HCT116 (cell line): ENCODE data around the gene PANK4. TPM values are rescaled to one million over a fixed set of nuclear protein-coding genes. Genes with fewer than 3 reads are reported as not detected.

Experiments used
- ATAC-seq: fragments of 200-7000 bp; cut with Tn5 transposase; 2 replicates; pipeline ENCODE4 v1.9.1; 2020; ENCODE audit warnings: mild to moderate bottlenecking, moderate library complexity
- BruUV-seq: library from RNA; stranded (reverse); fragments of 400-500 nt; replicated peaks from 2 replicates; lab custom pipeline; 2021; lab: Mats Ljungman, UMichigan
- CTCF ChIA-PET: fragments of 300-600 bp; sonication (Branson Sonifier 250); formaldehyde crosslinking; loops from one replicate; lab custom pipeline; 2021; ENCODE audit warnings: antibody characterized with exemption; lab: Charles Lee
- POLR2A ChIA-PET: fragments of 300-600, 350-600 bp; sonication (Branson Sonifier 250); formaldehyde crosslinking; loops from one replicate; lab custom pipeline; 2021; ENCODE audit warnings: antibody characterized with exemption; lab: Charles Lee
- RAD21 ChIA-PET, 2 experiments: fragments of 300-600 bp; sonication (Branson Sonifier 250); formaldehyde crosslinking; loops; one replicate each; lab custom pipeline; 2023; ENCODE audit warnings: low total read pairs in 2 of 2; ENCODE audit not compliant: uncharacterized antibody in 2 of 2, unreplicated experiment in 2 of 2, low non-redundant PET in 1 of 2; lab: Charles Lee
- DNase-seq: peaks from one replicate; pipeline ENCODE4 v3.0.0-alpha.2; 2010; ENCODE audit warnings: low read depth, low spot score
- H2AFZ ChIP-seq: fragments of 200-600 bp; shearing (Covaris generic), sonication (generic); 2 replicates; pipeline ENCODE4 v1.6.1; 2017; ENCODE audit warnings: low read depth, mixed run types, mixed read lengths, antibody characterized with exemption, low read length; ENCODE audit not compliant: poor library complexity, severe bottlenecking
- H3K27ac ChIP-seq: 2 replicates; pipeline ENCODE4 v1.5.1; 2012; ENCODE audit warnings: low read depth, low read length
- H3K27me3 ChIP-seq: fragments of 200-600 bp; sonication (generic); 2 replicates; pipeline ENCODE4 v1.6.1; 2016; ENCODE audit warnings: mixed run types, low read length, mixed read lengths; ENCODE audit not compliant: insufficient read depth
- H3K36me3 ChIP-seq, 2 experiments: fragments of 200-500 bp in 1 of 2; fragments of 200-600 bp in 1 of 2; sonication (Bioruptor generic) in 1 of 2; sonication (generic) in 1 of 2; 2 replicates each; pipeline versions ENCODE4 v1.5.1 to v1.6.1; 2014 to 2016; ENCODE audit warnings: low read length in 2 of 2, inconsistent platforms in 1 of 2, mixed read lengths in 1 of 2, mixed run types in 1 of 2; ENCODE audit not compliant: insufficient read depth in 2 of 2, control insufficient read depth in 1 of 2
- H3K4me1 ChIP-seq, 2 experiments: fragments of 200-600 bp in 1 of 2; sonication (generic) in 1 of 2; 2 replicates each; pipeline versions ENCODE4 v1.5.1 to v1.6.1; 2012 to 2017; ENCODE audit warnings: low read length in 2 of 2, inconsistent platforms in 1 of 2, mild to moderate bottlenecking in 1 of 2, mixed read lengths in 1 of 2, mixed run types in 1 of 2, moderate library complexity in 1 of 2; ENCODE audit not compliant: insufficient read depth in 2 of 2, control insufficient read depth in 1 of 2
- H3K4me2 ChIP-seq: fragments of 200-600 bp; sonication (generic); 2 replicates; pipeline ENCODE4 v1.6.1; 2017; ENCODE audit warnings: mixed run types, low read length, mixed read lengths
- H3K4me3 ChIP-seq, 2 experiments: fragments of 200-600 bp in 1 of 2; sonication (generic) in 1 of 2; replicated peaks in 1 of 2; 2 replicates each; pipeline ENCODE4 v1.5.1; 2011 to 2016; ENCODE audit warnings: low read length in 2 of 2, control low read depth in 1 of 2, low read depth in 1 of 2, mild to moderate bottlenecking in 1 of 2, mixed read lengths in 1 of 2, mixed run types in 1 of 2
- H3K79me2 ChIP-seq: fragments of 200-600 bp; sonication (generic); 2 replicates; pipeline ENCODE4 v1.6.1; 2017; ENCODE audit warnings: mild to moderate bottlenecking, mixed run types, low read length, moderate library complexity, mixed read lengths; ENCODE audit not compliant: insufficient read depth
- H3K9ac ChIP-seq: fragments of 200-600 bp; sonication (generic); 2 replicates; pipeline ENCODE4 v1.6.1; 2016; ENCODE audit warnings: low read length, mixed read lengths
- H3K9me2 ChIP-seq: fragments of 200-600 bp; sonication (generic), shearing (Covaris generic); 2 replicates; pipeline ENCODE4 v1.6.1; 2017; ENCODE audit warnings: mixed run types, mild to moderate bottlenecking, moderate library complexity; ENCODE audit not compliant: insufficient read depth
- H3K9me3 ChIP-seq, 2 experiments: fragments of 200-500 bp in 1 of 2; fragments of 200-600 bp in 1 of 2; sonication (Bioruptor generic) in 1 of 2; sonication (generic) in 1 of 2; 2 replicates each; pipeline ENCODE4 v1.6.1; 2014 to 2017; ENCODE audit warnings: low read length in 2 of 2, mixed read lengths in 2 of 2, inconsistent platforms in 1 of 2, low read depth in 1 of 2, mild to moderate bottlenecking in 1 of 2, mixed run types in 1 of 2, moderate library complexity in 1 of 2; ENCODE audit not compliant: control insufficient read depth in 1 of 2, insufficient read depth in 1 of 2
- H4K20me1 ChIP-seq: fragments of 200-600 bp; sonication (generic), shearing (Covaris generic); 2 replicates; pipeline ENCODE4 v1.6.1; 2017; ENCODE audit warnings: mixed run types, mild to moderate bottlenecking, moderate library complexity; ENCODE audit not compliant: insufficient read depth
- ATF3 ChIP-seq: IDR thresholded peaks from 2 replicates; pipeline ENCODE4 v1.6.1; 2012
- CBX3 ChIP-seq: IDR thresholded peaks from 2 replicates; pipeline ENCODE4 v1.6.1; 2012; ENCODE audit warnings: low read depth
- CEBPB ChIP-seq: IDR thresholded peaks from 2 replicates; pipeline ENCODE4 v1.6.1; 2012; ENCODE audit warnings: low read depth
- CTCF ChIP-seq, 3 experiments: fragments of 200-600 bp in 1 of 3; sonication (generic) in 1 of 3; IDR thresholded peaks in 2 of 3; conservative IDR thresholded peaks in 1 of 3; 2 replicates each; pipeline ENCODE4 v1.5.1; 2012 to 2017; ENCODE audit warnings: low read depth in 2 of 3, low read length in 2 of 3, antibody characterized with exemption in 1 of 3, borderline replicate concordance in 1 of 3, control low read depth in 1 of 3, mild to moderate bottlenecking in 1 of 3, mixed read lengths in 1 of 3, mixed run types in 1 of 3, moderate library complexity in 1 of 3; ENCODE audit not compliant: insufficient read depth in 1 of 3
- EGR1 ChIP-seq: IDR thresholded peaks from 2 replicates; pipeline ENCODE4 v1.6.1; 2012; ENCODE audit warnings: low read depth
- ELF1 ChIP-seq: IDR thresholded peaks from 2 replicates; pipeline ENCODE4 v1.6.1; 2012; ENCODE audit warnings: low read depth, borderline replicate concordance
- EZH2 ChIP-seq: fragments of 200-600 bp; sonication (generic); IDR thresholded peaks from 2 replicates; pipeline ENCODE4 v1.6.1; 2017; ENCODE audit warnings: antibody characterized with exemption, mixed run types
- FOSL1 ChIP-seq: IDR thresholded peaks from 2 replicates; pipeline ENCODE4 v1.6.1; 2012; ENCODE audit warnings: low read depth
- JUND ChIP-seq: IDR thresholded peaks from 2 replicates; pipeline ENCODE4 v1.6.1; 2012
- MAX ChIP-seq: IDR thresholded peaks from 2 replicates; pipeline ENCODE4 v1.6.1; 2012
- RAD21 ChIP-seq: IDR thresholded peaks from 2 replicates; pipeline ENCODE4 v1.6.1; 2012; ENCODE audit warnings: low read depth, mild to moderate bottlenecking
- SP1 ChIP-seq: IDR thresholded peaks from 2 replicates; pipeline ENCODE4 v1.6.1; 2012; ENCODE audit warnings: low read depth
- SRF ChIP-seq: IDR thresholded peaks from 2 replicates; pipeline ENCODE4 v1.6.1; 2012; ENCODE audit warnings: low read depth
- TCF7L2 ChIP-seq: IDR thresholded peaks from 2 replicates; pipeline ENCODE4 v1.7.0; 2011; ENCODE audit warnings: borderline replicate concordance, inconsistent platforms; ENCODE audit not compliant: insufficient read depth, insufficient read length; ENCODE audit errors: extremely low read depth
- YY1 ChIP-seq: IDR thresholded peaks from 2 replicates; pipeline ENCODE4 v1.6.1; 2011; ENCODE audit warnings: low read length, low read depth, moderate library complexity, mild to moderate bottlenecking; ENCODE audit not compliant: insufficient replicate concordance; ENCODE audit errors: extremely low read depth
- ZBTB33 ChIP-seq: IDR thresholded peaks from 2 replicates; pipeline ENCODE4 v1.6.1; 2011; ENCODE audit warnings: mild to moderate bottlenecking, low read length, moderate library complexity; ENCODE audit not compliant: insufficient replicate concordance; ENCODE audit errors: extremely low read depth
- ZFX ChIP-seq: fragments of 450-650 bp; IDR thresholded peaks from 2 replicates; pipeline ENCODE4 v1.6.1; 2017
- ZNF274 ChIP-seq: fragments of 200-500 bp; sonication (Bioruptor generic); IDR thresholded peaks from 2 replicates; pipeline ENCODE4 v1.6.1; 2014; ENCODE audit warnings: mild to moderate bottlenecking, low read depth, low read length, inconsistent platforms
- intact Hi-C: fragments of 100-400 bp; cut with micrococcal nuclease; formaldehyde crosslinking; loops from 2 replicates; pipeline ENCODE4 v1.10.0; 2022
- total RNA-seq: library from RNA; stranded (reverse); gene quantifications from one replicate; pipeline ENCODE4 v1.2.1, GENCODE V29; 2021; ENCODE audit not compliant: unreplicated experiment

The PANK4 gene
- total RNA-seq, 1 experiment from 2014 or later: 38.5 TPM

GRCh38 chr1:2526824-2527555 lies 594 bp upstream of the PANK4 start (continued):
- no peak for TF ChIP-seq ZBTB33
- TF ChIP-seq JUND: no peak
- TF ChIP-seq EGR1: no peak
- TF ChIP-seq ELF1: no peak
- no peak for TF ChIP-seq CTCF (IDR thresholded peaks at IDR 0.05 in 2 of 3, conservative IDR thresholded peaks at IDR 0.05 in 1 of 3; ENCODE audit: borderline replicate concordance in 1 of 3, insufficient read depth in 1 of 3, low read depth in 2 of 3, low read length in 2 of 3)
- TF ChIP-seq SP1: no peak
- TF ChIP-seq ZNF274: no peak
- TF ChIP-seq CBX3: no peak
- TF ChIP-seq, all 23 proteins: peak for 0

GRCh38 chr1:2525572-2525919 lies 850 bp downstream of the PANK4 start:
- ChIA-PET CTCF (interaction anchor here (1.0 to 1.5 kb wide), 4 partner anchors 9 to 331 kb away, joined by 3 to 6 read pairs (median 6); partner anchors contain the start of gene FAAP20), RAD21 (interaction anchor here in 1 of 2 experiments (1.5 kb wide), 1 partner anchor 20 kb away, joined by 3 read pairs; no protein-coding TSS in a partner anchor), POLR2A (interaction anchor here (1.5 kb wide), 1 partner anchor 21 kb away, joined by 13 read pairs; no protein-coding TSS in a partner anchor)
- Histone ChIP-seq H3K27me3 (no peaks in the 10 kb centered on the region), H3K4me2 (peak overlapping the region; percentile 91), H3K9ac (peak overlapping the region; percentile 97), H2AFZ (no peak overlapping the region), H3K4me1 (peaks cover 15 to 20% of the 10 kb centered on the region in 2 experiments; a peak in 3 of 4 replicates), H3K9me3 (no peaks in the 10 kb centered on the region), H3K27ac (peak overlapping the region; percentile 84), H3K4me3 (peak overlapping the region; percentile 97), H3K36me3 (no peaks in the 10 kb centered on the region; a peak in 1 of 4 replicates), H3K79me2 (peaks cover 50% of the 10 kb centered on the region), H4K20me1 (peaks cover 8% of the 10 kb centered on the region; the same call in 1 of the 2 replicates), H3K9me2 (no peaks in the 10 kb centered on the region)
- peak; percentile 15; the same call in 1 of the 2 replicates for ATAC-seq
- BruUV-seq: no TSS peak
- intact Hi-C loops: loop anchor here (5.0 kb wide), 1 partner anchor 113 kb away; the partner anchor contains the start of gene PEX10
- DNase-seq: no peak
- TF ChIP-seq JUND (no peak), YY1 (no peak), TCF7L2 (no peak), MAX (no peak), RAD21 (no peak), ZFX (no peak), SP1 (no peak), ZBTB33 (no peak), CEBPB (no peak), EZH2 (no peak), CBX3 (no peak), FOSL1 (no peak), SRF (no peak), EGR1 (no peak), ATF3 (no peak)
